Suppressor macrophage treated with lipopolysaccharide for 4 hours (primary cell): Measurements from ENCODE around the gene CCDC187.
"Not testable (repeated sequence)": the region's sequence is repeated elsewhere in the genome, so short reads cannot be mapped to it uniquely, and the experiment has no call there.

ENCODE experiments used
- DNase-seq: peaks from one replicate; pipeline ENCODE4 v3.0.0-alpha.2; 2020

The CCDC187 gene

DNA sequence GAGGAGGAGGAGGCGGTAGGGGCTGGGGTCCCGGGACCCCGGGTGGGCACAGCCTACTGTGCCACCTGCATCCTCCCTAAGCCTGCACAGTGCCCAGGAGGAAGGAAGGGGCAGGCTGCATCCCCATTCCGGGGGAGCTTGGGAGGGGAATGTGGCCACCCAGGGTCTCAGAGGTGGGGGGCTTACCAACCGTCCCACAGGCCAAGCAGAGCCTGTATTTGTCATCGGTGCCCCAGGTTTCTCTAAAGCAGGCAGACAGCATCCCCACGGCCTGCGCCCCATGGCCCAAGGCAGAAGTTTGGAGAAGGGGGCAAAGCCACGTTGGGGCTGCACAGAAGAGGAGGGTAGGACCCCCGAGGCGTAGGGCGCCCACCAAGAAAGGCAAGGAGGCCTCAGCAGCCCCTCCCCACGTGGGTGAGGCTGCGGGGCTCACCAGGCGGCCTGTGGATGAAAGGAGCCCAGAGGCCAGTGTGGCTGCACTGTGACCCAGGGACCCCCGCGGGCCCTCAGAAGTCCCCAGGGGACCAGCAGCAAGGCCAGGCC is 22.9 kb upstream of the CCDC187 start:
- DNase-seq: no peak

DNA sequence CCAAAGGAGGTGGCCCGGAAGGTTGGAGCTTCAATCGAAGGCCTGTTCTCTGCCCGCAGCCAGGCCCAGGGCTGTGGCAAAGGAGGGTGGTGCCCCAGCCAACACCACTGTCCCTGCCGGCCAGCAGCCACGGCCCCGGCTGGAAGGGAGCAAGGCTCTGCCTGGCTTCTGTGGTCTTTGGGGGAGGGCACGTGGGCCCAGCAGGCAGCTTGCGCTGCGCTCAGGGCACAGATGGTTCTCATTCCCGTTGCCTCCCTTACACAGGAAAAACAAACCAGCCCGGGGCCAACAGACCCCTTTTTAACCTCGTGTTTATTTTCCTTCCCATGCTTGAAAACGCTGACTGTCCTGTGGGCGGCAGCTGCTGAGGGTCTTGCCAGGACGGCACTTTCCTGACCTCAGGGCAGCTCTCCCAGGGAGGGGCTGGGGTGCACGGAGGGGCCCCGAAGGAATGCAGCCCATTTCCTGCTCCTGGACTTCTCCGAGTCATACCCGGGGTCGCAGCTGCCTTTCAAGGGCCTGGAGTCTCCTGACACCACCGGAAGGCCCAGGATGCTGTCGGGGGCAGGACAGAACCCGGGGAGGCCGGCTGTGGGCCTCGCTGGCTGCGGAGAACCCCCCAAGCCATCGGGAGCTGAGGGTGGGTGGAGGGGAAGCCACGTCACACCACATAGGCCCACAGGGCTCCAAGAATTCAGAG is 22.3 kb upstream of the CCDC187 start:
- DNase-seq: no peak

DNA sequence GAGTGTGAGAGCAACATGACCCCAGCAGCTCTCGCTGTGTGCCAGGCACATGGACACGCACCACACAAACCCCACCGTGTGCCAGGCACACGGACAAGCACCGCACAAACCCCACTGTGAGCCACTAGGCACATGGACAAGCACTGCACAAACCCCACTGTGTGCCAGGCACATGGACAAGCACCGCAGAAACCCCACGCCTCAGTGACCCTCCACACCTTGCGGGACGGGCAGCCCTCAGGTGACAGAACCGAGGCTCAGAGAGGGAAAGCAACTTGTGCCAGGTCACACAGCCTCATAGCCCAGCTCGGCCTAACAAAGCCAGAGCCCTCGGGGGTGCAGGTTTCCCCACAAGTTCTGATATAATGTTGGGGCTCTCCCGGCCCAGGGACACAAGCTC is 21.5 kb upstream of the CCDC187 start:
- no peak for DNase-seq

DNA sequence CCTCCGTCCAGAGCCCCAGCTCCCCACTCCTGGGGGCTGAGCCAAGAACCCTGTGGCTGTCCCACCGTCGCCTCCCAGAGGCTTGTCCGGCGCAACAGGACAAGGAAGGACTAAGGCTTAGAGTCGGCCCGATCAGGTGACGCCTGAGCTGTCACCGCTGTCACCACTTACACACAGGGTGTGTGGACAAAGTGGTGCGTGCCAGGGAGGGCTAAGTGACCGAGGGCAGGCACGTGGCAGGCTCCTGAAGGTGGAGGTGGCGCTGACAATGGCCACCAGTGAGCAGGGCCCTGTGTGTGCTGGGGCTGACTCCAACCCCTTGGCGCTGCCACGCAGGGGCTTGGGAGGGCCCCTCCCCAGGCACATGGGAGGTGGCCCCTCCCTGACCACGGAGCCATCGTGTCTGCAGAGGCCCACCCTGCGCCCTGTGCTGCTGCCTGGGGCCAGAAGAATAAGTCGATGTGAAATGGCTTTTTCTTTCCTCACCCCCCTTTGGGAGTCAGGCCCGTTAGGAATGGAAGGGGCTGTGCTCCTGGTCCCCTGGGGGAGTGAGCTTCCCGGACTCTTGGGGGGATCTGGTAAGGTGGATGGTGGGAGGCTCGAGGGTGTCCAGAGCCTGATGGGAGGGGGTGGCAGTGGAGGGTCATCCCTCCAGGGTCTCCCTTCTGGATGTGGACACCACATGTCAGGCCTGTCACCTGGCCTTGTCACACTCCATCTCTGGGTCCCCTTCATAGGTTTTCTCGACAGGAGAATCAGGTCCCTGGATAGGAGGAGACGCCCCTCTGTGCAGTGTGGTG is 20.8 kb upstream of the CCDC187 start:
- no peak for DNase-seq

DNA sequence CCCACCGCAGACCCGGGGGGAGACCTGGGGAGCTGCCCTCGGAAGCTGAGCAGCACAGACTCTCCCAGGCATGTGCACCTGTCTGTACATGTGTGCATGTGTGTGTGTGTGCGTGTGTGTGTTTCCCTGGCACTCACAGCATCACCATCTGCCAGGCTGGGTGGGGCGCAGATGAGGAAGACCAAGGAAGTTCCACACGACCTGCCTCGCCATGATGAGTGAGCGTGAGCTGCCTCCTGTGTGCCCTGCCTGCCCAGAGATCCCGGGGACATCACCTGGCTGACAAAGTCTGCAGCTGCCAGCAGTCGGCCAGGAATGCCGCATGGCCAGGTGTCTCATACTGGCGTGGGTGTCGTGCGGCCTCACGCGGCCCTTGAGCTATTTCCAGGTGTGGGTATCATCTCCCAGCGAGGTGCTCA is 19.5 kb upstream of the CCDC187 start:
- DNase-seq: no peak

DNA sequence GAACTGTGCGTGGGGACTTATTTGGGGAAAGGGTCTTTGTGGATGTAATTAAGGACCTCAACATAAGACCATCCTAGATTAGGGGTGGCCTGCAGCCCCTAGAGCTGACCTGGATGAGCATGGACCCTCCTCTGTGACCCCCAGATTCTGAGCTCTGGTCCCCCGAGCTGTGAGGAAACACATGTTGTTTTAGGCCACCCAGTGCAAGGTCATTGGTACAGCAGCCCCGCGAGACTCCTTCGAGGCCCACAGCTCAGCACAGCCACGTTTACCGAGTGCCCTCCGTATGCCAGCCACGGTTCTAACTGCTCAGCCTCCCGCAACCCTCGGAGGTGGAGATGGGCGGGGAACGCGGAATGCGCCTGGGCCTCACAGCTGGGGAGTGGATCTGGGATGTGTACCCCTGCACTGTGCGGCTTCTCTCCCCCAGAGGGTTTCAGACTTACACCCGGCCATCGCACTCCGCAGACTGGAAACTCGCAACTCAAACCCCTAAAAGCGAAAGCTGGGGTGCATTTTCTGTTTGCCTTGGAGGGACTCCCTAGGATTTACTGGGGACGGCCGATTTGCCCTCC is 18.9 kb upstream of the CCDC187 start:
- DNase-seq: no peak

DNA sequence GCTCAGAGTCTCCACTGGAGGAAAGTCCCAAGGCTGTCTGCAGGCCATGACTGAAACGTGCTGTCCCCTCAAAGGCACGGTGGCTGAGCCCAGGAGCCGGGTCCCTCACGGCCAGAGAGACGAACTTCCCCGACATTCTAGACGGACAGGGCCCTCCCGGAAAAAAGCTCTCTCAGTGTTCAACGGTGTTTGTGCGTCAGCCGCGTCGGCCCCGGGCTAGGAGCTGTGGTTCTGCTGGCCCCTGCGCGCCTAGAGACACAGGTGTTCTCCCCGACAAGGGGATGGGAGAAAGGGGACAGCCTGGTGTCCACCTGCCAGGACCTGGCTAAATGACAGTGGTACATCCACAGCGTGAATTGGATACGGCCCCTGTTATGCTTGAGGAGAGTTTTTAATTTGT is 17.7 kb upstream of the CCDC187 start:
- no peak for DNase-seq

DNA sequence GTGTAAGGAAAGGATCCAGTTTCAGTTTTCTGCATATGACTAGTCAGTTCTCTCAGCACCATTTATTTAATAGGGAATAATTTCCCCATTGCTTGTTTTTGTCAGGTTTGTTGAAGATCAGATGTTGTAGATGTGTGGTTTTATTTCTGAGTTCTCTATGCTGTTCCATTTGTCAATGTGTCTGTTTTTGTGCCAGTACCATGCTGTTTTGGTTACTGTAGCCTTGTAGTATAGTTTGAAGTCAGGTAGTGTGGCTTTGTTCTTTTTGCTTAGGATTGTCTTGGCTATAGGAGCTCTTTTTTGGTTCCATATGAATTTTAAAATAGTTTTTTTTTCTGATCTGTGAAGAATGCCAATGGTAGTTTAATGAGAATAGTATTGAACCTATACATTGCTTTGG is 17.1 kb upstream of the CCDC187 start:
- DNase-seq: not testable (repeated sequence)

DNA sequence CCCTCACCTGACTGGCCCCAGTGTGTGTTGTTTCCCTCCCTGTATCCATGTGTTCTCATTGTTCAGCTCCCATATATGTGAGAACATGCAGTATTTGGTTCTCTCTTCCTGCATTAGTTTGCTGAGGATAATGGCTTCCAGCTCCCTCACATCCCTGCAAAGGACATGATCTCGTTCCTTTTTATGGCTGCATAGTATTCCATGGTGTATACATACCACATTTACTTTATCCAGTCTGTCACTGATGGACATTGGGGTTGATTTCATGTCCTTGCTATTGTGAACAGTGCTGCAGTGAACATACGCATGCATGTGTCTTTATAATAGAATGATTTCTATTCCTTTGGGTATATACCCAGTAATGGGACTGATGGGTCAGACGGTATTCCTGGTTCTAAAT is 16.1 kb upstream of the CCDC187 start:
- DNase-seq: not testable (repeated sequence)

DNA sequence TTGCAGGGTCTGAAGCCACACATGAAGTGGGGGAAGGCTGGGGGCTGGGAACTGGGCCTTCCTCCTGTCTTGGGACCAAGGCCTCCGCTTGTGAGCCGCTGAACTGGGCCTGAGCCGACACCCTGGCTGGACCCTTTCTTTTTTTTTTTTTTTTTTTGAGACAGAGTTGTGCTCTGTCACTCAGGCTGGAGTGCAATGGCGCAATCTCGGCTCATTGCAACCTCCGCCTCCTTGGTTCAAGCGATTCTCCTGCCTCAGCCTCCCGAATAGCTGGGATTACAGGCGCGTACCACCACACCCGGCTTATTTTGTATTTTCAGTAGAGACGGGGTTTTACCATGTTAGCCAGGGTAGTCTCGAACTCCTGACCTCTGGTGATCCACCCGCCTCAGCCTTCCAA is 15.3 kb upstream of the CCDC187 start:
- not testable (repeated sequence) for DNase-seq

DNA sequence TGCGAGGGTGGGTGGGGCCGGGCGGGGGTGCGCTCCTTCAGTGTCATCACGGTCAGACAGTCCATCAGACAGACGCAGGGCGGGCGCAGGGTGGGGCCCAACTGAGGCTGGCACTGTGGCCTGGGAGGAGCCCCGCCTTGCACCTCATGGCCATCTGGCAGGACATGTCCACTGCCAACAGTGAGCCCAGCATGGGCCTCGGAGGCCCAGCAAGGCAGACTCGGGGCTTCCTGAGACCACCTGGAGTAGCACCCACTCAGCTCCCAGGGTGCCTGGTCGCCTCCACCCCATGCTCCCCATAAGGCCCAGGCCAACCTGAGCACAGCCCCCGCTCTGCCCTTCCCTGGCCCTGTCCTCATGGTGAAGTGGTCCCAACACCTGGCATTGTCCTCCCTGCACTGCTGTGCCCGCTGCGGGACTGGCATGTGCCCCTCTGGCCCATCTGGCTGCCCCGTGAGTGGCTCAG is 14.9 kb upstream of the CCDC187 start:
- DNase-seq: no peak

DNA sequence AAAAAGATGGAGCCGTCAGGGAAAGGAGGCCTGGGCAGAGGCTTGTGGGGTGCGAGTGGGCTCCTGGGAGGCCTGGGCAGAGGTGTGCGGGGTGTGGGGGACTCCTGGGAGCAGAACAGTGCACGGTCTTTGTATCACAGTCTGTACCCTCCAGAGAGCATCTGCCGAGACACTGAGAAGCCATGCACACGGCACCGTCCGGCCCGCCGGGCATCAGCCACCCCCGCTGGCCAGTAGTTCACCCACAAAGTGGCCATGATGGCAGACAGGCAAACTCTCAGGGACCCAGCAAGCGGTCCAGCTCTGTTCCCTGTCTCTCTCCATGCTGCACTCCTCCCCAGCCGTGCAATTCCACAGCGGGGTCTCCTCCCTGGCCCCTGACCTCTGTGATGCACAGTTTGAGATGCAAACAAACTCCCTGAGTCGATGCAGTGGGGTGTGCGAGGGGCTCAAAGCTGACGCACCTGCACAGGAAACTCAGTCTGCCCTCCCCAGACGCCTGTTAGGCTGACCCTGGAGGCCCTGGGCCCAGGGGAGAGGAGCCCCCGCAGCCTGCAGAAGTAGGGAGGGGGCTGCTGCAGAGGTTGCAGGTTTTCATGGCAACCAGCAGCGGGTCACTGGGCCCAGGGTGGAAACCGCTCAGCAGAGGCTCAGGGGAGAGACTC is 14.3 kb upstream of the CCDC187 start:
- no peak for DNase-seq

DNA sequence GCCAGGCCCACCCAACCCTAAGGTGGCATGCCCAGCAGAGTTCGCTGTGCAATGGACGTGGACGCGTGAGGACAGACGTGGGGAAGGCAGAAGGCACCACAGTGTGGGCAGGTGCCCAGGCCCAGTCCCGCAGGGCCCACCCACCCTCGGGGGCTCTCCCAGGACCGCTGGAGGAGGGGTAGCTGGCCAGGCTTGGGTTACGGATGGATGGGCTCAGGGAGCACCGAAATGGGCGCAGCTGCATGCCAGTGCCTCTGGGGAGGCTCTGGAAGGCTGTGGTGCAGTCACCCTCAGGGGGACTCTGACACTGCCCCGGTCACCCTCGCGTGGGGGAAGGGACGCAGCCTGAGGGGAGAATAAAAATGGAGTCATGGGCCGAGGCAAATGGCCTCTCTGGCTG is 13.8 kb upstream of the CCDC187 start:
- DNase-seq: no peak

DNA sequence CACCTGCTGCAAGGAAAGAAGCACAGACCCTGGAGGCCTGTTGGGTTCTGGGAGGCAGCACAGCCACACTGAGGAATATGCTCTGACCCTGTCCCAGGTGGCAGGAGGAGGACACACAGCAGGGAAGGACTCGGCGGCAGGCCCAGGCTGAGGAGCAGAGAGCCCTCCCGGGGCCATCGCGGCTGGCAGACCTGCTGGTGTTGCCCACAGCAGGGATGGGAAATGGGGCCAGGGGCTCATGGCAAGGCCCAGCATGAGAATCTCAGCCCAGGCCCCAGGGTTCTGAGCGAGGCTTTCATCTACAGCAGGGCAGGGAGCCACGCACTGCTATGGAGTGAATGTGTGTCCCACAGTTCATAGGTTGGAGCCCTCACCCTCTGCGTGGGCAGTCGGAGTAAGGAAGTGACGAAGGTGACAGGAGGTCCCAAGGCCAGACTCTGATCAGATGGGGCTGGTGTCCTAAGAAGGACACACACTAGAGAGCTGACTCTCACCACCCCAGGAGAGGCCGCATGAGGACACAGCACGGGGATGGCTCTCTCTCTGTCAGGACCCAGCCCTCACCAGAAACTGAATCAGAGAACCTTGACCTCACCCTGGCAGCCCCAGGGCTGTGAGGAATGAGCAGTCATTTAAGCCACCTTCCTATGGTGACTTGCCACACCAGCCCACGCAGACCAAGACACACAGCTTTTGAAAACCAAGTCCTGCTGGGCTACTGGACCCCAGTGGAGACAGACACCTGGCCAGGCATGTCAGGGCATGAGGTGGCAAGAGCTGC is 13.2 kb upstream of the CCDC187 start:
- DNase-seq: no peak

DNA sequence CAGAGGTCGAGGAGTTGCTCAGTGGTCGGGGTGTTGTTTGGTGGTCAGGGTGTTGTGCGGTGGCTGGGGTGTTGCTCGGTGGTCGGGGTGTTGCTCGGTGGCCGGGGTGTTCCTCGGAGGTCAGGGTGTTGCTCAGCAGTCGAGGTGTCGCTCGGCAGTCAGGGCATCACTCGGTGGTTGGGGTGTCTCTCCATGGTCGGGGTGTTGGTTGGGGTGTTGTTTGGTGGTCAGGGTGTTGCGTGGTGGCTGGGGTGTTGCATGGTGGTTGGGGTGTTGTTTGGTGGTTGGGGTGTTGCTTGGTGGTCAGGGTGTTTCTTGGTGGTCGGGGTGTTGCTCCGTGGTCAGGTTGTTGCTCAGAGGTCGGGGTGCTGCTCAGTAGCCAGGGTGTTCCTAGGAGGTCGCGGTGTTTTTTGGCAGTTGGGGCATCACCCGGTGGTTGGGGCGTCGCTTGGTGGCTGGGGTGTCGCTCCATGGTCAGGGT is 12.4 kb upstream of the CCDC187 start:
- DNase-seq: no peak

DNA sequence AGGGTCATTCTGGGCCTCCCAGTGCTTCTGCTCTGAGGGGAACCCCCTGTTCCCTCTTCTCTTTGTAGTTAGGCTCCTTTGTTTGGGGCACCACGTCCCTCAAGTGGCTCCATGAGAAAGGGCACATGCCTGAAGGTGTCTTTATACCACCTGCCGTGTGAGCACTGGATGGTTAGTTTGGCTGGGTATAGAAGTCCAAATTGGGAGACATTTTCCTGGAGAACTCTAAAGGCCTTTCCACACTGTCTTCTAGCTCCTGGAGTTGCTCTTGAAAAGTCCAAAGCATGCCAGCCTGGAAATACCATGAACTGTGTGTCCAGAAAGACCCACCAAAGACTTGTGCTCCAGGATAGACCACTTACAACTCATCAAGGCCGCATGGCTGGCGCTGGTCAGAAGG is 11.1 kb upstream of the CCDC187 start:
- DNase-seq: no peak

DNA sequence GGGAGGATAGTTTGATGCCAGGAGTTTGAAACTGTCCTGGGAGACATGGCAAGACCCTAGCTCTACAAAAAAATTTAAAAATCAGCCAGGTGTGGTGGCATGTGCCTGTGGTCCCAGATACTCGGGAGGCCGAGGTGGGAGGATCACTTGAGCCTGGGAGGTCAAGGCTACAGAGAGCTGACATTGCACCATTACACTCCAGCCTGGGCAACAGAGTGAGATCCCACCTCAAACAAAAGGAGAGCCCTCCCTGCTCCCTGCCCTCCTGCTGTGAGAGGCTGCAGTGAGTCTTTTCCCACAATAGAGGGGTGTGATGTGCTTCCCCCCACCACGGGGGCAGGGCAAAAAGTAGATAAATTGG is 10.1 kb upstream of the CCDC187 start:
- no peak for DNase-seq

DNA sequence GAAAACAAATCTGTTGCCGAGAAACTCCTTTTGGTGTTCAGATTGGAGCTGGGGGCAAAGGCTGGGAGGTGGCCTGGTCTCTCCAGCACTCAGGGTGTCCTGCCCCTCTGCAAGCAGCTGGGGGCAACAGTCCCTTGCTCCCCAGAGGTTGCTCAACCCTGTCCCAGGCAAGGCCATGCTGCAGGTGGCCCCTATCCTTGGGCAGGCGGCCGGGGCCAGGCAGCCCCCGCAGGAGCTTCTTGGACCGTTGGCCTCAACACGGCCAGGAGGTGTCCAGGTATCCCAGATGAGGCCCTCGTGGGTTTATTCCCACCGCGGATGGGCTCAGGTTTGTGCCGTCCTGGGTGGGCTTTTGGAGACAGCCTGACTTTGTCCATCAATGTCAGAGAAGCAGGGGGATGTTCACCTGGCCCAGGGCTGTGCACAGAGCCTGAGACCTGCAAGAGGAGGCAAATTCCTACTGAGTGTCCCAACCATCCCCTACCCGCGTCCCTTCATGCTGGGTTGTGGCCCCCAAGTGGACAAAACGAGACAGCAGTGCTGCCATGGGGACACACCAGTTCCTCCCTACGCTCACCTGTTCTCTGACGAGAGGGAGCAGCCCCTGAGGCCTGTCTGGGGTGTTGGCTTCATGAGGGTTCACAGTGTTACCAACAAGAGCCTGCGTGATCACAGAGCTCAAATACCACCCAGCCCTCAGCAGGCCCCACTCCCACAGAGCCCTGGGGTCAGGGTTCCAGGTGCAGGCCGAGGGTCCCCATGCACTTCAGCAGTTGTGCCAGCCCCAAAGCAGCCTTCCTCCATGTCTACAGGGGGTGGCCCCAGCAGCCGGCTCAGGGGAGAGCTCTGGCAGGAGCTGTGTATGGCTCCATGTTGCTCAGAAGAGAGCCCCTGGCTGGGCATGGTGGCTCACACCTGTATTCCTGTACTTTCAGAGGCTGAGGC is 9.5 kb upstream of the CCDC187 start:
- no peak for DNase-seq

DNA sequence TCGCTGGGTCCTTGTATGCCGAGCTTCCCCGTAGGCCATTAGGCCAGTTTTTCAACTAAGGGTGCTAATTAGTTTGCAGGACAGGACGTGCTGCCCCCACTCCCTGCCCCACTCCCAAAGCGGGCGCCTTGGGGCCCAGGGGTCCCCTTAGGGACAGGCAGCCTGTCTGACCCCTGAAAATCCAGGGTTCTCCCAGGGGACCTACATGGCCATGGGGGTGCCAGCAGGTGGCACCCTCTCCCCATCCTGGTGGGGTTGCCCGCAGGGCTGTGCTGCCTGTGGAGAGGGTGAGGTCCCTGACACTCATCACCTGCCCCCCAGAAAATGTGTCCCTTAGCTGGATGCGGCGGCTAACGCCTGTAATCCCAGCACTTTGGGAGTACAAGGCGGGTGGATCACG is 8.5 kb upstream of the CCDC187 start:
- DNase-seq: peak; percentile 51

DNA sequence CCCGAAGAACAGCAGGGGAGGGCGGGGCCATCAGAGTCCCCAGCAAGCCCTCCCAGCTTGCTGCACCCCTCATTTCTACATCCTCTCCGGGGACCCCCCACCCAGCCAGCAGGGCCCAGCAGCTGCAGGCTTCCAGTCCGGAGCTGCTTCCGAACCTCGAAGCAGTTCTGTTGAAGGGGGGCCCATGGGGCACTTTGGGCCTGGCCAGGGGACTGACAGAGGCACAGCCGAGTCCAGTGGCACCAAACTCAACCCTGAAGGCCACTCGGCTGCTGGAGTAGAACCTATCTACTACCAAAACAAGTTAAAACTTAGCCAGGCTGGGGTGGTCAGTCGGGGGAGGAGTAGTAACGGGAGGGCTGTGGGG is 8.1 kb upstream of the CCDC187 start:
- no peak for DNase-seq
